ENCODE measurements around the gene PIK3C2B.

The PIK3C2B gene

GRCh38 chr1:204453141-204453772 is 41.3 kb downstream of the PIK3C2B start:
- DNase-seq (ENCODE audit: low read depth) = no peak
- H3K4me3 ChIP-seq (replicated peaks; ENCODE audit: low read depth, low read length) = no peak overlapping the region
- no peak for TF ChIP-seq CTCF (IDR thresholded peaks at IDR 0.05; ENCODE audit: low read length, missing control alignments)

- H3K4me3 ChIP-seq (replicated peaks; ENCODE audit: low read depth, low read length) = no peak overlapping the region
- DNase-seq (ENCODE audit: low read depth) = no peak
- TF ChIP-seq CTCF (IDR thresholded peaks at IDR 0.05; ENCODE audit: low read length, missing control alignments) = no peak
Measured at GRCh38 chr1:204451352-204452124, 43.1 kb downstream of the PIK3C2B start.

- DNase-seq (ENCODE audit: low read depth) = no peak
- no peak overlapping the region for H3K4me3 ChIP-seq (replicated peaks; ENCODE audit: low read depth, low read length)
- no peak for TF ChIP-seq CTCF (IDR thresholded peaks at IDR 0.05; ENCODE audit: low read length, missing control alignments)
Measured at GRCh38 chr1:204450461-204451257, 43.9 kb downstream of the PIK3C2B start.

- no peak overlapping the region for H3K4me3 ChIP-seq (replicated peaks; ENCODE audit: low read depth, low read length)
- TF ChIP-seq CTCF (IDR thresholded peaks at IDR 0.05; ENCODE audit: low read length, missing control alignments) = no peak
- DNase-seq (ENCODE audit: low read depth) = no peak
Measured at GRCh38 chr1:204449678-204450280, 44.8 kb downstream of the PIK3C2B start.

GRCh38 chr1:204448991-204449677 is 45.5 kb downstream of the PIK3C2B start:
- no peak overlapping the region for H3K4me3 ChIP-seq (replicated peaks; ENCODE audit: low read depth, low read length)
- TF ChIP-seq CTCF (IDR thresholded peaks at IDR 0.05; ENCODE audit: low read length, missing control alignments) = no peak
- no peak for DNase-seq (ENCODE audit: low read depth)

GRCh38 chr1:204448344-204448964 is 46.2 kb downstream of the PIK3C2B start:
- no peak for DNase-seq (ENCODE audit: low read depth)
- no peak overlapping the region for H3K4me3 ChIP-seq (replicated peaks; ENCODE audit: low read depth, low read length)
- TF ChIP-seq CTCF (IDR thresholded peaks at IDR 0.05; ENCODE audit: low read length, missing control alignments) = no peak

Measured in fibroblast of pulmonary artery (primary cell).